Urinary bladder (tissue), 4 donors: ENCODE measurements around the gene POLR3E. TPM values are rescaled to one million over a fixed set of nuclear protein-coding genes. Genes with fewer than 3 reads are reported as not detected.
"Not testable (repeated sequence)": the region's sequence is repeated elsewhere in the genome, so short reads cannot be mapped to it uniquely, and the experiment has no call there.

ENCODE experiments used
- DNase-seq: peaks from one replicate; pipeline ENCODE4 v3.0.0-alpha.2; 2015; ENCODE audit errors: extremely low spot score
- H3K27ac ChIP-seq: one replicate; pipeline ENCODE4 v1.5.1; 2013; ENCODE audit warnings: low read depth, mild to moderate bottlenecking, moderate library complexity
- H3K36me3 ChIP-seq: one replicate; pipeline ENCODE4 v1.6.1; 2013; ENCODE audit warnings: mild to moderate bottlenecking, moderate library complexity; ENCODE audit not compliant: insufficient read depth
- H3K4me1 ChIP-seq: one replicate; pipeline ENCODE4 v1.6.1; 2013; ENCODE audit warnings: mild to moderate bottlenecking, moderate library complexity; ENCODE audit not compliant: insufficient read depth
- H3K4me3 ChIP-seq: one replicate; pipeline ENCODE4 v1.5.1; 2013; ENCODE audit warnings: low read depth, low read length
- WGBS: extraction: QIAGEN DNeasy Blood & Tissue Kit; methylation state at CpG from one replicate; pipeline ENCODE4 v1.1.7; 2013; 5-methylcytosine and 5-hydroxymethylcytosine counted together
- polyA plus RNA-seq: library from polyadenylated mRNA; stranded (reverse); fragments of 200-250 nt; gene quantifications from one replicate; pipeline ENCODE4 v1.2.3, GENCODE V29; 2013
- total RNA-seq: library from RNA; depleted of rRNA; stranded (reverse); fragments of >200 nt; gene quantifications from one replicate; pipeline ENCODE4 v1.2.3, GENCODE V29; 2014
- donor health status: healthy with polysubstance abuse.
- donor health status: healthy.

POLR3E gene
- total and polyA plus RNA-seq, 2 donors, result 26.2 to 31.9 TPM

DNA sequence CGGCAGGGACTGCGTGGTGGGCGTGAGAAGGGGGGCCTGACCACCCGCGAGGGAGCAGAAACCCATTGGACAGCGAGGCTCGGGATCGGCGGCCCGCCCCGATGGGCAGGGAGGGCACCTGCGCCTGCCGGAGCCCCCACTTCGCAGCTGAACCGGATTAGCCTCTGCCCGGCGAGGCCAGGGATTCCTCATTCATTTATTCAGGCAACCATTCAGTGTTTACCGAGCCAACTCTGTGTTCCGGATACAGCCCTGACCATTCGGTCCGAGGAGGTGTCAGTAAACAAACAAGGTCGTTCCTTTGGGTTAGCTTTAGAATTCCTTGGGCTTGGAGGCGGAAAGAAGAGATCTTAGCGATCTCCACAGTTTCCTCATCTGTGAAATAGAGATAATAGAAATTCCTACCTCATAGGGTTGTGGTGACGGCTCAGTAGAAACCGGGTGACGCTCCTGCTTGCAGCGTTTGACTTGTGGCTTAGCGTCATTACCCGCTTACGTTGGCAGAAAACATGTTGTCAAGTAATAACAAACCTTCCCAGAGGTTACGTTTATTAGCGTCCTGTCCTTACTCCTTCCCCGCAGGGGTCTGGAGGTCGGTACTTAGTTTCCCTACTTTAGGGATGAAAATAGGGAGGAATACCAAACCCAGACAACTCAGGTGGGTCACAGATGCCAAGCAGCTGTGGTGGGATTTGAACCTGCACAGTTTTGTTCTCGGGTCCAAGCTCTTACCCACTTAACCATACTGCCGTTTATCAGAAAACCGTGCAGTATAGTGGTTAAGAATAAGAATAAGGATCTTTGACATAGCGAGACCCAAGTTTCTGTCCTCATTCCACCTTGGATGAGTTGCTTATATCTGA lies 893 bp downstream of the POLR3E start:
- peaks cover 2% of the 10 kb centered on the region for H3K36me3 ChIP-seq
- under 1% methylated on average over 39 of the region's 39 CpGs for WGBS
- peak overlapping the region; percentile 80 for H3K4me3 ChIP-seq
- H3K4me1 ChIP-seq, result no peaks in the 10 kb centered on the region
- DNase-seq, result peak; percentile 88
- H3K27ac ChIP-seq, result peak overlapping the region; percentile 87

DNA sequence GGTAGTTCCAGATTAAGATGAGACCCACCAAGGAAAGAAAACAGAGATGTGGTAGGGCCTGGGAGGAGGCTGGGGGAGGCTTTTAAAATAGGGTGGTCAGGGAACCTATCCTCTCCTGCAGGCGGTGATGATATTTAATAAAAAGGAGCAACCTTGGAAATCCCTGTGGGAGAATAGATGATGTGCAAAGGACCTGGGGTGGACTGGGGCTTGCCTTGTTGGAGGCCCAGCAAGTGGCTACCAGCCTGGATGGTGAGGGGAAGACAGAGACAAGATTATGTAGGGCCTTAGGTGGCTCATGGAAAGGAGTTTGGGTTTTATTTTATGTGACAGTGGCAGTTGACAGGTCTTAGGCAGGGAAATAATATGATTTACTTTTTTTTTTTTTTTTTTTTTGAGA lies 1.8 kb downstream of the POLR3E start:
- no peak for DNase-seq
- H3K27ac ChIP-seq, result no peak overlapping the region
- H3K4me1 ChIP-seq, result no peaks in the 10 kb centered on the region
- WGBS, result 100% methylated on average over 1 of the region's 1 CpG
- H3K4me3 ChIP-seq, result no peak overlapping the region
- peaks cover 3% of the 10 kb centered on the region for H3K36me3 ChIP-seq

- Histone ChIP-seq H3K4me3 (no peak overlapping the region), H3K4me1 (no peaks in the 10 kb centered on the region), H3K27ac (no peak overlapping the region), H3K36me3 (peaks cover 3% of the 10 kb centered on the region)
- no peak for DNase-seq
- WGBS, result 44% methylated on average over 8 of the region's 8 CpGs
Observed at GRCh38 chr16:22300427-22301071, 3.3 kb downstream of the POLR3E start.

- not testable (repeated sequence) for DNase-seq, H3K4me1 ChIP-seq, H3K27ac ChIP-seq, H3K36me3 ChIP-seq, H3K4me3 ChIP-seq
- WGBS, result 96% methylated on average over 7 of the region's 7 CpGs
Observed at GRCh38 chr16:22301423-22301822, 4.2 kb downstream of the POLR3E start.

- WGBS, result 94% methylated on average over 12 of the region's 12 CpGs
- Histone ChIP-seq H3K4me3 (no peak overlapping the region), H3K4me1 (no peaks in the 10 kb centered on the region), H3K27ac (no peak overlapping the region), H3K36me3 (peaks cover 3% of the 10 kb centered on the region)
- no peak for DNase-seq
Observed at GRCh38 chr16:22302776-22303363, 5.7 kb downstream of the POLR3E start.

DNA sequence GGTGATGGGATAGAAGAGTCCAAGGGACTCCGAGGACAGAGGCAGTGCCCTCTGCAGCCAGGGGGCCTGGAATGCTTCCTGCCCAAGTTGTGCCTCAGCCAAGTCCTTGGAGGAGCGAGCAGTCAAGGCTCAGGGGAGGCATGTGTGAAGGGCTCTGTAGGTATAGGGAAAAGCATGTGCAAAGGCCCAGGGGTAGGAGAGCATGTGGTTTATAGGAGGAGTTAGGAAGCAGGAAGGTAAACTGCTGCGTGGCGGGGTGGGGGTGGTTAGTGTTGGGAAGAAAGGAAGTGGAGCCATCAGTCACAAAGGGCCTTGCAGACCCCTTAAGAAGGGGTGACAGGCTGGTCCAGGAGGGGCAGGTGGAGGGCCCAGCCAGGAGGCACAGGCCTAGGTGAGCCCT lies 7.2 kb downstream of the POLR3E start:
- Histone ChIP-seq H3K27ac (no peak overlapping the region), H3K4me3 (no peak overlapping the region), H3K4me1 (no peaks in the 10 kb centered on the region), H3K36me3 (peaks cover 4% of the 10 kb centered on the region)
- 93% methylated on average over 4 of the region's 4 CpGs for WGBS
- DNase-seq, result no peak

- Histone ChIP-seq H3K36me3 (peaks cover 5% of the 10 kb centered on the region), H3K4me1 (no peaks in the 10 kb centered on the region), H3K4me3 (no peak overlapping the region), H3K27ac (no peak overlapping the region)
- no peak for DNase-seq
- 91% methylated on average over 9 of the region's 9 CpGs for WGBS
Observed at GRCh38 chr16:22306788-22307187, 9.6 kb downstream of the POLR3E start.

DNA sequence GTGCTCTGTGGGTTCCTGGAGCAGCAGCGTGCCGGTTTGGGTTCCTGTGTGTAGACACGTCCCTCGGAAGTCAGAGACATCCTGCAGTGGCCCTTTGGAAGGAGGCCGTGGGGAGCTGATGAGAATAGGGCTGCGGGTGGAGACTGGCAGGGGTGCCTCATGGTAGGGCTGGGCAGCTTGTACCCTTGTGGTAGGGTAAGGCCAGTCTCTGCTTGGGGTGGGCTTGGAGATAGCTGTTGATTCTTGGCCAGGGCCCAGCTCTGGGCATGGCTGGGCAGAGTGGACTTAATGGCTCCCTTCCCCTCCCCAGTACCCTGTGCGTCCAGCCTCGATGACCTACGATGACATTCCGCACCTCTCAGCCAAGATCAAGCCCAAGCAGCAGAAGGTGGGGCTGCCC lies 10.6 kb downstream of the POLR3E start:
- Histone ChIP-seq H3K36me3 (peaks cover 5% of the 10 kb centered on the region), H3K4me1 (no peaks in the 10 kb centered on the region), H3K27ac (no peak overlapping the region), H3K4me3 (no peak overlapping the region)
- DNase-seq, result no peak
- 93% methylated on average over 10 of the region's 10 CpGs for WGBS

DNA sequence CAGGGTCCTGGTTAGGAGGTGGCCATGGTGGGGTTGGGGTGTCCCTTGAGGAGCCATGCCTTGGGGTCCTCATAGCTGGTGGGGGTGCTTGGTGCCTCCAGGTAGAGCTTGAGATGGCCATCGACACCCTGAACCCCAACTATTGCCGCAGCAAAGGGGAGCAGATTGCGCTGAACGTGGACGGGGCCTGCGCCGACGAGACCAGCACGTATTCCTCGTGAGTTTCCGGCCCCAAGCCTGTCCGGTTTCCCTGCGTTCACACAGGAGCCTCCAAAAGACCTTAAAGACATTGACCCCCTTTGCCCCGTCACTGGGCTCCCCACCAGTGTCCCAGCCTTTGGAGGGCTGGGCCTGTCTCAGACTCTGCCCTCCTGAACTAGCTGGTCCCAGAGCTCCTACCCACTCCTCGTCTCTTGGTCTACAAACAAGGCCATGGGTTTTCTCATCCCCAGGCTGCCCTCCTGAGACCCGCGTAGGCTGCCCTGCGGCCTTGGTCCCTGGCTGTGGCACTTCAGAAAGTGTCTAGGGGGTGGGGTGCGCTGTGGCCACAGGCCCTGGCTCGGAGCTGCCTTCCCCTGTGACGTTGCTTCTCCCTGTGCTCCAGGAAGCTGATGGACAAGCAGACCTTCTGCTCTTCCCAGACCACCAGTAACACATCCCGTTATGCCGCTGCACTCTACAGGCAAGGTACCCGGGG lies 11.8 kb downstream of the POLR3E start:
- H3K27ac ChIP-seq, result no peak overlapping the region
- H3K4me3 ChIP-seq, result no peak overlapping the region
- H3K4me1 ChIP-seq, result no peaks in the 10 kb centered on the region
- DNase-seq, result no peak
- H3K36me3 ChIP-seq, result peaks cover 2% of the 10 kb centered on the region
- 97% methylated on average over 24 of the region's 24 CpGs for WGBS

GRCh38 chr16:22311520-22311919 lies 14.3 kb downstream of the POLR3E start:
- Histone ChIP-seq H3K4me3 (no peak overlapping the region), H3K27ac (no peak overlapping the region), H3K36me3 (peaks cover 2% of the 10 kb centered on the region), H3K4me1 (no peaks in the 10 kb centered on the region)
- DNase-seq, result no peak
- WGBS, result 95% methylated on average over 4 of the region's 4 CpGs

- Histone ChIP-seq H3K27ac (no peak overlapping the region), H3K4me1 (no peaks in the 10 kb centered on the region), H3K36me3 (peaks cover 2% of the 10 kb centered on the region), H3K4me3 (no peak overlapping the region)
- 90% methylated on average over 23 of the region's 23 CpGs for WGBS
- DNase-seq, result no peak
Observed at GRCh38 chr16:22312897-22313781, 15.9 kb downstream of the POLR3E start.

DNA sequence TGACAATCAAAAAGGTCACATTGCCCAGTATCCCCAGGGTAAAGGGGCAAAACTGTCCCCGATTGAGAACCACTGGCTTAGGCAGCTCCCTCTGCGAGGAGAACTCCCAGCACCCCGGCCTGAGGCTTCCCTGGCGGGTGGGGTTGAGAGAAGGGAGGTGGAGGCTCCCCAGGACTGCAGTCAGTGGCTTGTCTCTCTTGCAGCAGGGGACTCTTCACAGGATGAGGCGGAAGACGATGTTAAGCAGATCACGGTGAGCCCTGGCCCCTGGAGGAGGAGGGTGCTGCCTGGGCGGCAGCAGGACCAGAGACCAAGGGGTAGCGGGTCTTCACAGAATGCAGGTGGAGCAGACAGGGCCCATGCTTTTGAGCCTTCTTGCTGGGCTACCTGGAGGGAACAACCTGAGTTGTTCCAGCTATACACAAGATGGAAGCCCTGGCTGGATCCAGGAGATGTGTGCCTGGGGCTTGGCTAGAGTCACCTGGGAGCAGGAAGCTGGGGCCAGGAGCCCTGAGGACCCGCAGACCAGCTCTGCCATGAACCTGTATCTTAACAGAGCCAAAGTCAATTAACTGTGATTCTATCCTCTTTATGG lies 16.8 kb downstream of the POLR3E start:
- DNase-seq, result no peak
- no peak overlapping the region for H3K4me3 ChIP-seq
- H3K36me3 ChIP-seq, result peaks cover 4% of the 10 kb centered on the region
- H3K27ac ChIP-seq, result no peak overlapping the region
- no peaks in the 10 kb centered on the region for H3K4me1 ChIP-seq
- 94% methylated on average over 10 of the region's 10 CpGs for WGBS
